HUDEP-2 (cell line): Measurements from ENCODE around the gene ETV2.
A peak's percentile ranks its signal among the peaks of the same experiment; 100 is the strongest.
"Not testable (repeated sequence)": the region's sequence is repeated elsewhere in the genome, so short reads cannot be mapped to it uniquely, and the experiment has no call there.

Experiments used
- DNase-seq, 76 experiments: peaks; one replicate each; lab custom pipeline; 2025; ENCODE audit not compliant: unreplicated experiment in 76 of 76; lab: John Stamatoyannopoulos, UW

Gene ETV2

GRCh38 chr19:35641515-35642151 lies at the start of gene ETV2:
Gene ETV2 (plus strand): TSS chr19:35641745. CDS start chr19:35642461, 716 bp downstream.
- peak in 58 of 76 experiments; percentile 2 to 78 (median 44) for DNase-seq

GRCh38 chr19:35592226-35592625 lies 49.3 kb upstream of the ETV2 start:
- DNase-seq: peak in 10 of 76 experiments; percentile 6 to 31 (median 12)

- not testable (repeated sequence) for DNase-seq
Measured at GRCh38 chr19:35595026-35595425, 46.5 kb upstream of the ETV2 start.

- no peak for DNase-seq
Measured at GRCh38 chr19:35595928-35596327, 45.6 kb upstream of the ETV2 start.

GRCh38 chr19:35596366-35596999 lies 45.1 kb upstream of the ETV2 start:
- DNase-seq: peak in 3 of 76 experiments; percentile 7 to 20 (median 8)

GRCh38 chr19:35601971-35602370 lies 39.6 kb upstream of the ETV2 start:
- no peak for DNase-seq

GRCh38 chr19:35604436-35604835 lies 37.1 kb upstream of the ETV2 start:
- DNase-seq: not testable (repeated sequence)

- DNase-seq: not testable (repeated sequence)
Measured at GRCh38 chr19:35607170-35607569, 34.4 kb upstream of the ETV2 start.

- no peak for DNase-seq
Measured at GRCh38 chr19:35607661-35608060, 33.9 kb upstream of the ETV2 start.

GRCh38 chr19:35608251-35608650 lies 33.3 kb upstream of the ETV2 start:
- DNase-seq: no peak

- peak in 1 of 76 experiments; percentile 5 for DNase-seq
Measured at GRCh38 chr19:35609851-35610353, 31.6 kb upstream of the ETV2 start.

- DNase-seq: no peak
Measured at GRCh38 chr19:35612224-35612558, 29.4 kb upstream of the ETV2 start.

- peak in 75 of 76 experiments; percentile 57 to 98 (median 93) for DNase-seq
Measured at GRCh38 chr19:35612559-35613321, 28.8 kb upstream of the ETV2 start, which contains the start of gene HAUS5. Gene HAUS5 (plus strand): TSS chr19:35612735. CDS start chr19:35612795, 60 bp downstream.

GRCh38 chr19:35613574-35613973 lies 28.0 kb upstream of the ETV2 start:
- no peak for DNase-seq

GRCh38 chr19:35615036-35615435 lies 26.5 kb upstream of the ETV2 start:
- no peak for DNase-seq

- DNase-seq: no peak
Measured at GRCh38 chr19:35618857-35619256, 22.7 kb upstream of the ETV2 start.

GRCh38 chr19:35619290-35619923 lies 22.1 kb upstream of the ETV2 start:
- DNase-seq: no peak

- no peak for DNase-seq
Measured at GRCh38 chr19:35620001-35620400, 21.5 kb upstream of the ETV2 start.

GRCh38 chr19:35621708-35622107 lies 19.8 kb upstream of the ETV2 start:
- DNase-seq: no peak

GRCh38 chr19:35622750-35623149 lies 18.8 kb upstream of the ETV2 start:
- DNase-seq: no peak
